ENCODE measurements around the gene BDH2.

The BDH2 gene

GRCh38 chr4:103099691-103100392 lies at the start of gene BDH2:
Gene BDH2 (minus strand): TSS chr4:103099834. CDS start chr4:103096254, 3,580 bp downstream.
- peak in 1 of 2 donors; percentile 6 for DNase-seq (ENCODE audit: low read depth in 1 of 2, low spot score in 1 of 2)

GRCh38 chr4:103144926-103145325 lies 45.3 kb upstream of the BDH2 start:
- DNase-seq (ENCODE audit: low read depth in 1 of 2, low spot score in 1 of 2), result no peak

GRCh38 chr4:103137446-103137827 lies 37.8 kb upstream of the BDH2 start:
- DNase-seq (ENCODE audit: low read depth in 1 of 2, low spot score in 1 of 2), result no peak

GRCh38 chr4:103136671-103137445 lies 37.2 kb upstream of the BDH2 start:
- DNase-seq (ENCODE audit: low read depth in 1 of 2, low spot score in 1 of 2), result no peak

GRCh38 chr4:103129174-103129573 lies 29.5 kb upstream of the BDH2 start:
- DNase-seq (ENCODE audit: low read depth in 1 of 2, low spot score in 1 of 2), result no peak

- DNase-seq (ENCODE audit: low read depth in 1 of 2, low spot score in 1 of 2), result no peak
These were observed 26.5 kb upstream of the BDH2 start for GRCh38 chr4:103126126-103126525.

- DNase-seq (ENCODE audit: low read depth in 1 of 2, low spot score in 1 of 2), result no peak
These were observed 23.5 kb upstream of the BDH2 start for GRCh38 chr4:103123114-103123513.

- no peak for DNase-seq (ENCODE audit: low read depth in 1 of 2, low spot score in 1 of 2)
These were observed 18.5 kb upstream of the BDH2 start for GRCh38 chr4:103118166-103118565.

- no peak for DNase-seq (ENCODE audit: low read depth in 1 of 2, low spot score in 1 of 2)
These were observed 12.0 kb upstream of the BDH2 start for GRCh38 chr4:103111598-103111997.

GRCh38 chr4:103108542-103108941 lies 8.9 kb upstream of the BDH2 start:
- DNase-seq (ENCODE audit: low read depth in 1 of 2, low spot score in 1 of 2), result no peak

GRCh38 chr4:103105558-103106356 lies 6.1 kb upstream of the BDH2 start:
- no peak for DNase-seq (ENCODE audit: low read depth in 1 of 2, low spot score in 1 of 2)

- DNase-seq (ENCODE audit: low read depth in 1 of 2, low spot score in 1 of 2), result no peak
These were observed 5.3 kb upstream of the BDH2 start for GRCh38 chr4:103104886-103105285.

- DNase-seq (ENCODE audit: low read depth in 1 of 2, low spot score in 1 of 2), result no peak
These were observed 1.1 kb upstream of the BDH2 start for GRCh38 chr4:103100691-103101090.

GRCh38 chr4:103098756-103099440 lies 736 bp downstream of the BDH2 start:
- no peak for DNase-seq (ENCODE audit: low read depth in 1 of 2, low spot score in 1 of 2)

GRCh38 chr4:103098341-103098740 lies 1.3 kb downstream of the BDH2 start:
- no peak for DNase-seq (ENCODE audit: low read depth in 1 of 2, low spot score in 1 of 2)

- DNase-seq (ENCODE audit: low read depth in 1 of 2, low spot score in 1 of 2), result no peak
These were observed 2.5 kb downstream of the BDH2 start for GRCh38 chr4:103097112-103097511.

- DNase-seq (ENCODE audit: low read depth in 1 of 2, low spot score in 1 of 2), result no peak
These were observed 4.6 kb downstream of the BDH2 start for GRCh38 chr4:103095080-103095479.

GRCh38 chr4:103092245-103092644 lies 7.4 kb downstream of the BDH2 start:
- DNase-seq (ENCODE audit: low read depth in 1 of 2, low spot score in 1 of 2), result no peak

- DNase-seq (ENCODE audit: low read depth in 1 of 2, low spot score in 1 of 2), result no peak
These were observed 7.9 kb downstream of the BDH2 start for GRCh38 chr4:103091601-103092223.

- DNase-seq (ENCODE audit: low read depth in 1 of 2, low spot score in 1 of 2), result no peak
These were observed 10.2 kb downstream of the BDH2 start for GRCh38 chr4:103089481-103089880.

GRCh38 chr4:103086551-103086950 lies 13.1 kb downstream of the BDH2 start:
- DNase-seq (ENCODE audit: low read depth in 1 of 2, low spot score in 1 of 2), result no peak

All from activated T-helper 1 cell treated with anti-CD3 and anti-CD28 coated beads, Interleukin-2, amount 50 U/mL, for 16 hours (primary cell).